ENCODE results near the gene SLC6A11.

SLC6A11 gene

GRCh38 chr3:10883478-10884234 lies 67.6 kb downstream of the SLC6A11 start:
- no peak overlapping the region for H3K27ac Mint-ChIP-seq (ENCODE audit: low read depth)
- no peak for ATAC-seq (replicated peaks; ENCODE audit: extremely low read depth, poor library complexity, severe bottlenecking)
- H3K4me1 Mint-ChIP-seq: no peaks in the 10 kb centered on the region
- no peak for DNase-seq (ENCODE audit: low spot score in 2 of 2)
- no peaks in the 10 kb centered on the region for H3K9me3 Mint-ChIP-seq
- H3K36me3 Mint-ChIP-seq (ENCODE audit: insufficient read depth): no peaks in the 10 kb centered on the region
- no peak overlapping the region for H3K4me3 Mint-ChIP-seq
- peaks cover 50% of the 10 kb centered on the region for H3K27me3 Mint-ChIP-seq

- H3K27me3 Mint-ChIP-seq: peaks cover 22% of the 10 kb centered on the region
- DNase-seq (ENCODE audit: low spot score in 2 of 2) (no peak), ATAC-seq (replicated peaks; ENCODE audit: extremely low read depth, poor library complexity, severe bottlenecking) (no peak)
- H3K36me3 Mint-ChIP-seq (ENCODE audit: insufficient read depth): no peaks in the 10 kb centered on the region
- H3K9me3 Mint-ChIP-seq: peaks cover 6% of the 10 kb centered on the region
- no peak overlapping the region for H3K27ac Mint-ChIP-seq (ENCODE audit: low read depth)
- no peak overlapping the region for H3K4me3 Mint-ChIP-seq
- H3K4me1 Mint-ChIP-seq: no peaks in the 10 kb centered on the region
These were observed 71.0 kb downstream of the SLC6A11 start for GRCh38 chr3:10887015-10887414.

GRCh38 chr3:10888518-10889090 lies 72.6 kb downstream of the SLC6A11 start:
- Mint-ChIP-seq H3K4me1 (no peaks in the 10 kb centered on the region), H3K27ac (ENCODE audit: low read depth) (no peak overlapping the region), H3K9me3 (peaks cover 6% of the 10 kb centered on the region), H3K4me3 (no peak overlapping the region), H3K36me3 (ENCODE audit: insufficient read depth) (no peaks in the 10 kb centered on the region), H3K27me3 (peaks cover 32% of the 10 kb centered on the region)
- DNase-seq (ENCODE audit: low spot score in 2 of 2): no peak
- ATAC-seq (replicated peaks; ENCODE audit: extremely low read depth, poor library complexity, severe bottlenecking): no peak

- ATAC-seq (replicated peaks; ENCODE audit: extremely low read depth, poor library complexity, severe bottlenecking) (no peak), DNase-seq (ENCODE audit: low spot score in 2 of 2) (no peak)
- H3K36me3 Mint-ChIP-seq (ENCODE audit: insufficient read depth): no peaks in the 10 kb centered on the region
- H3K27ac Mint-ChIP-seq (ENCODE audit: low read depth): no peak overlapping the region
- H3K4me3 Mint-ChIP-seq: no peak overlapping the region
- H3K27me3 Mint-ChIP-seq: peaks cover 40% of the 10 kb centered on the region
- no peaks in the 10 kb centered on the region for H3K4me1 Mint-ChIP-seq
- H3K9me3 Mint-ChIP-seq: peaks cover 11% of the 10 kb centered on the region
These were observed 73.4 kb downstream of the SLC6A11 start for GRCh38 chr3:10889206-10889960.

- Mint-ChIP-seq H3K4me3 (no peak overlapping the region), H3K4me1 (no peaks in the 10 kb centered on the region), H3K27ac (ENCODE audit: low read depth) (no peak overlapping the region), H3K27me3 (peaks cover 40% of the 10 kb centered on the region), H3K36me3 (ENCODE audit: insufficient read depth) (no peaks in the 10 kb centered on the region), H3K9me3 (peaks cover 11% of the 10 kb centered on the region)
- no peak for ATAC-seq (replicated peaks; ENCODE audit: extremely low read depth, poor library complexity, severe bottlenecking)
- no peak for DNase-seq (ENCODE audit: low spot score in 2 of 2)
These were observed 74.6 kb downstream of the SLC6A11 start for GRCh38 chr3:10890665-10891064.

GRCh38 chr3:10892622-10893021 lies 76.6 kb downstream of the SLC6A11 start:
- Mint-ChIP-seq H3K27ac (ENCODE audit: low read depth) (no peak overlapping the region), H3K27me3 (peaks cover 41% of the 10 kb centered on the region), H3K9me3 (peaks cover 15% of the 10 kb centered on the region), H3K4me3 (no peak overlapping the region), H3K4me1 (no peaks in the 10 kb centered on the region), H3K36me3 (ENCODE audit: insufficient read depth) (no peaks in the 10 kb centered on the region)
- no peak for DNase-seq (ENCODE audit: low spot score in 2 of 2)
- ATAC-seq (replicated peaks; ENCODE audit: extremely low read depth, poor library complexity, severe bottlenecking): no peak

GRCh38 chr3:10901296-10901945 lies 85.4 kb downstream of the SLC6A11 start:
- Mint-ChIP-seq H3K27me3 (peaks cover 14% of the 10 kb centered on the region), H3K4me3 (no peak overlapping the region), H3K9me3 (peaks cover 17% of the 10 kb centered on the region), H3K4me1 (no peaks in the 10 kb centered on the region), H3K27ac (ENCODE audit: low read depth) (no peak overlapping the region), H3K36me3 (ENCODE audit: insufficient read depth) (no peaks in the 10 kb centered on the region)
- DNase-seq (ENCODE audit: low spot score in 2 of 2) (no peak), ATAC-seq (replicated peaks; ENCODE audit: extremely low read depth, poor library complexity, severe bottlenecking) (no peak)

GRCh38 chr3:10907262-10907661 lies 91.2 kb downstream of the SLC6A11 start:
- Mint-ChIP-seq H3K4me3 (no peak overlapping the region), H3K4me1 (no peaks in the 10 kb centered on the region), H3K9me3 (peaks cover 26% of the 10 kb centered on the region), H3K27me3 (peaks cover 24% of the 10 kb centered on the region), H3K36me3 (ENCODE audit: insufficient read depth) (no peaks in the 10 kb centered on the region), H3K27ac (ENCODE audit: low read depth) (no peak overlapping the region)
- DNase-seq (ENCODE audit: low spot score in 2 of 2) (no peak), ATAC-seq (replicated peaks; ENCODE audit: extremely low read depth, poor library complexity, severe bottlenecking) (no peak)

- Mint-ChIP-seq H3K27ac (ENCODE audit: low read depth) (no peak overlapping the region), H3K36me3 (ENCODE audit: insufficient read depth) (no peaks in the 10 kb centered on the region), H3K4me3 (no peak overlapping the region), H3K9me3 (peaks cover 26% of the 10 kb centered on the region), H3K4me1 (no peaks in the 10 kb centered on the region), H3K27me3 (peaks cover 32% of the 10 kb centered on the region)
- ATAC-seq (replicated peaks; ENCODE audit: extremely low read depth, poor library complexity, severe bottlenecking) (no peak), DNase-seq (ENCODE audit: low spot score in 2 of 2) (no peak)
These were observed 94.3 kb downstream of the SLC6A11 start for GRCh38 chr3:10910367-10910766.

- peaks cover 32% of the 10 kb centered on the region for H3K27me3 Mint-ChIP-seq
- no peak for ATAC-seq (replicated peaks; ENCODE audit: extremely low read depth, poor library complexity, severe bottlenecking)
- H3K27ac Mint-ChIP-seq (ENCODE audit: low read depth): no peak overlapping the region
These were observed 95.4 kb downstream of the SLC6A11 start for GRCh38 chr3:10911350-10912002.

GRCh38 chr3:10912786-10913185 lies 96.8 kb downstream of the SLC6A11 start:
- no peak for ATAC-seq (replicated peaks; ENCODE audit: extremely low read depth, poor library complexity, severe bottlenecking)
- no peak overlapping the region for H3K27ac Mint-ChIP-seq (ENCODE audit: low read depth)
- no peak overlapping the region for H3K4me3 Mint-ChIP-seq
- H3K4me1 Mint-ChIP-seq: no peaks in the 10 kb centered on the region
- H3K27me3 Mint-ChIP-seq: peaks cover 39% of the 10 kb centered on the region
- no peak for DNase-seq (ENCODE audit: low spot score in 2 of 2)
- peaks cover 12% of the 10 kb centered on the region for H3K9me3 Mint-ChIP-seq
- no peaks in the 10 kb centered on the region for H3K36me3 Mint-ChIP-seq (ENCODE audit: insufficient read depth)

More at GRCh38 chr3:10911350-10912002, 95.4 kb downstream of the SLC6A11 start:
- H3K4me3 Mint-ChIP-seq: no peak overlapping the region
- peaks cover 24% of the 10 kb centered on the region for H3K9me3 Mint-ChIP-seq
- H3K36me3 Mint-ChIP-seq (ENCODE audit: insufficient read depth): no peaks in the 10 kb centered on the region
- no peaks in the 10 kb centered on the region for H3K4me1 Mint-ChIP-seq
- no peak for DNase-seq (ENCODE audit: low spot score in 2 of 2)

- DNase-seq (ENCODE audit: low spot score in 2 of 2) (no peak), ATAC-seq (replicated peaks; ENCODE audit: extremely low read depth, poor library complexity, severe bottlenecking) (no peak)
- Mint-ChIP-seq H3K9me3 (no peaks in the 10 kb centered on the region), H3K27ac (ENCODE audit: low read depth) (no peak overlapping the region), H3K4me3 (no peak overlapping the region), H3K36me3 (ENCODE audit: insufficient read depth) (no peaks in the 10 kb centered on the region), H3K4me1 (no peaks in the 10 kb centered on the region), H3K27me3 (peaks cover 43% of the 10 kb centered on the region)
These were observed 99.3 kb downstream of the SLC6A11 start for GRCh38 chr3:10915376-10915775.
